Vagina (tissue), 2 donors: Measurements from ENCODE around the gene CDC7. TPM values are rescaled to one million over a fixed set of nuclear protein-coding genes. Genes with fewer than 3 reads are reported as not detected.
A peak's percentile ranks its signal among the peaks of the same experiment; 100 is the strongest.

ENCODE experiments used
- DNase-seq, 2 donors: peaks; one replicate each; pipeline ENCODE4 v3.0.0-alpha.2; 2017; ENCODE audit errors: extremely low spot score in 2 of 2
- H3K27ac ChIP-seq: fragments of 200-600 bp; sonication (generic); one replicate; pipeline ENCODE4 v1.5.1; 2019
- H3K27me3 ChIP-seq: fragments of 200-600 bp; sonication (generic); one replicate; pipeline ENCODE4 v1.5.1; 2019
- H3K36me3 ChIP-seq, 2 donors: fragments of 200-600 bp; sonication (generic); one replicate each; pipeline ENCODE4 v1.5.1; 2017 to 2019
- H3K4me1 ChIP-seq: fragments of 200-600 bp; sonication (generic); one replicate; pipeline ENCODE4 v1.5.1; 2019
- H3K4me3 ChIP-seq, 2 donors: fragments of 200-600 bp; sonication (generic); 1 replicate in 1 of 2; 2 replicates in 1 of 2; pipeline ENCODE4 v1.5.1; 2016 to 2019
- H3K9me3 ChIP-seq: fragments of 200-600 bp; sonication (generic); one replicate; pipeline ENCODE4 v1.5.1; 2019
- CTCF ChIP-seq, 3 experiments: fragments of 450-650 bp in 2 of 3; fragments of 200-600 bp in 1 of 3; sonication (generic) in 1 of 3; IDR thresholded peaks; one replicate each; pipeline ENCODE4 v1.5.1; 2017 to 2019; ENCODE audit warnings: antibody characterized with exemption in 3 of 3, mild to moderate bottlenecking in 2 of 3, moderate library complexity in 2 of 3
- POLR2A ChIP-seq, 2 donors: fragments of 450-650 bp; IDR thresholded peaks; one replicate each; pipeline ENCODE4 v1.6.1; 2017; ENCODE audit warnings: antibody characterized with exemption in 2 of 2, mild to moderate bottlenecking in 2 of 2, moderate library complexity in 2 of 2
- POLR2AphosphoS5 ChIP-seq, 2 donors: sonication (generic); formaldehyde crosslinking; IDR thresholded peaks; one replicate each; pipeline ENCODE4 v1.9.0; 2017; ENCODE audit warnings: antibody characterized with exemption in 2 of 2, mild to moderate bottlenecking in 2 of 2, low read depth in 1 of 2; ENCODE audit not compliant: insufficient read depth in 1 of 2
- intact Hi-C: fragments of 100-400 bp; cut with DNase I; formaldehyde crosslinking; loops from one replicate; pipeline ENCODE4 v1.15.1; 2023
- total RNA-seq: library from RNA; depleted of rRNA; stranded (reverse); fragments of >200 nt; gene quantifications from one replicate; pipeline ENCODE4 v1.2.3, GENCODE V29; 2016

CDC7 gene
- total RNA-seq, 1 donor from 2014 or later, result 3.4 TPM

- DNase-seq, result no peak
- peaks cover 59% of the 10 kb centered on the region for H3K4me1 ChIP-seq
- TF ChIP-seq CTCF (IDR thresholded peaks at IDR 0.05) (no peak), POLR2AphosphoS5 (IDR thresholded peaks at IDR 0.05; ENCODE audit: insufficient read depth in 1 of 2, low read depth in 1 of 2) (peak in 1 of 2 donors; percentile 5)
- intact Hi-C loops, result no loop called here
- no peak overlapping the region for H3K4me3 ChIP-seq
- H3K27me3 ChIP-seq, result no peaks in the 10 kb centered on the region
- no peaks in the 10 kb centered on the region for H3K9me3 ChIP-seq
- H3K27ac ChIP-seq, result peak overlapping the region; percentile 63
- no peaks in the 10 kb centered on the region for H3K36me3 ChIP-seq
These were observed 55.3 kb downstream of the CDC7 start for GRCh38 chr1:91555821-91556531.

GRCh38 chr1:91556556-91556955 is 55.9 kb downstream of the CDC7 start:
- H3K9me3 ChIP-seq, result no peaks in the 10 kb centered on the region
- H3K4me3 ChIP-seq, result no peak overlapping the region
- intact Hi-C loops, result no loop called here
- H3K27ac ChIP-seq, result peak overlapping the region; percentile 12
- no peaks in the 10 kb centered on the region for H3K27me3 ChIP-seq
- TF ChIP-seq CTCF (IDR thresholded peaks at IDR 0.05), result no peak
- no peak for TF ChIP-seq POLR2AphosphoS5 (IDR thresholded peaks at IDR 0.05; ENCODE audit: insufficient read depth in 1 of 2, low read depth in 1 of 2)
- TF ChIP-seq POLR2A (IDR thresholded peaks at IDR 0.05), result no peak
- no peaks in the 10 kb centered on the region for H3K36me3 ChIP-seq
- no peak for DNase-seq
- H3K4me1 ChIP-seq, result peaks cover 59% of the 10 kb centered on the region

GRCh38 chr1:91557039-91557690 is 56.5 kb downstream of the CDC7 start:
- Histone ChIP-seq H3K4me3 (no peak overlapping the region), H3K27me3 (no peaks in the 10 kb centered on the region), H3K36me3 (no peaks in the 10 kb centered on the region), H3K9me3 (no peaks in the 10 kb centered on the region), H3K4me1 (peaks cover 59% of the 10 kb centered on the region), H3K27ac (peak overlapping the region; percentile 12)
- intact Hi-C loops, result no loop called here
- no peak for DNase-seq
- TF ChIP-seq POLR2A (IDR thresholded peaks at IDR 0.05) (no peak), POLR2AphosphoS5 (IDR thresholded peaks at IDR 0.05; ENCODE audit: insufficient read depth in 1 of 2, low read depth in 1 of 2) (no peak), CTCF (IDR thresholded peaks at IDR 0.05) (no peak)

GRCh38 chr1:91557826-91558225 is 57.2 kb downstream of the CDC7 start:
- H3K4me3 ChIP-seq, result no peak overlapping the region
- DNase-seq, result no peak
- no peaks in the 10 kb centered on the region for H3K27me3 ChIP-seq
- no peak overlapping the region for H3K27ac ChIP-seq
- H3K4me1 ChIP-seq, result peaks cover 54% of the 10 kb centered on the region
- no peaks in the 10 kb centered on the region for H3K9me3 ChIP-seq
- H3K36me3 ChIP-seq, result no peaks in the 10 kb centered on the region
- intact Hi-C loops, result no loop called here
- no peak for TF ChIP-seq CTCF (IDR thresholded peaks at IDR 0.05)
- no peak for TF ChIP-seq POLR2A (IDR thresholded peaks at IDR 0.05)
- no peak for TF ChIP-seq POLR2AphosphoS5 (IDR thresholded peaks at IDR 0.05; ENCODE audit: insufficient read depth in 1 of 2, low read depth in 1 of 2)
